Activated naive CD8-positive, alpha-beta T cell treated with anti-CD3 and anti-CD28 coated beads, Interleukin-2, amount 10 ng/mL, durations not matched to agents 7 days and 5 days (primary cell): ENCODE results near the gene SCN1B. TPM values are rescaled to one million over a fixed set of nuclear protein-coding genes. Genes with fewer than 3 reads are reported as not detected.

Source experiments
- ATAC-seq: fragments of 150-1000 bp; cut with Tn5 transposase; one replicate; pipeline ENCODE4 v1.10.0; 2021; ENCODE audit warnings: low read depth, moderate library complexity
- POLR2A ChIA-PET: fragments of 350-600 bp; sonication (Branson Sonifier 250); formaldehyde crosslinking; loops from one replicate; lab custom pipeline; 2021; ENCODE audit warnings: antibody characterized with exemption; lab: Charles Lee
- DNase-seq: peaks from one replicate; pipeline ENCODE4 v3.0.0; 2021
- H3K27ac Mint-ChIP-seq: one replicate; pipeline ENCODE4 v1.8.0; 2022; ENCODE audit warnings: mild to moderate bottlenecking, mixed read lengths
- H3K27me3 Mint-ChIP-seq: one replicate; pipeline ENCODE4 v1.8.0; 2022; ENCODE audit warnings: mild to moderate bottlenecking, moderate library complexity, mixed read lengths
- H3K36me3 Mint-ChIP-seq: one replicate; pipeline ENCODE4 v1.8.0; 2021; ENCODE audit warnings: mild to moderate bottlenecking, mixed read lengths
- H3K4me1 Mint-ChIP-seq: one replicate; pipeline ENCODE4 v1.8.0; 2021; ENCODE audit warnings: mixed read lengths
- H3K4me3 Mint-ChIP-seq: one replicate; pipeline ENCODE4 v1.8.0; 2022; ENCODE audit warnings: mild to moderate bottlenecking, moderate library complexity, mixed read lengths
- H3K9me3 Mint-ChIP-seq: one replicate; pipeline ENCODE4 v1.8.0; 2021; ENCODE audit warnings: mixed read lengths
- total RNA-seq, 2 experiments: library from RNA; stranded (reverse); gene quantifications; one replicate each; pipeline ENCODE4 v1.2.3, GENCODE V29; 2021

SCN1B gene
- total RNA-seq, 2 experiments from 2014 or later = 0.85 to 1.2 TPM

DNA sequence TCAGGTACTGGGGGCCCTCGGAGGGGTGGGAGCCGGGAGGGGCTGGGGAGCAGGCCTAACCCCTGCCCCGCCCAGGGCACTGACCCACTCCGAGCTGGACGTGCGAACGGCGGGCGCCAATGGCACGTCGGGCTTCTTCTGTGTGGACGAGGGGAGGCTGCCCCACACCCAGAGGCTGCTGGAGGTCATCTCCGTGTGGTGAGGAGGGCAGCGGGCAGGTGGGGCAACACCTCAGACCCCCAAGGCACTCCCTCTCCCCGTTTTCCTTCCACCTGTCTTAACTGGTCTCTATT lies 29.5 kb downstream of the SCN1B start:
- Mint-ChIP-seq H3K27ac (no peak overlapping the region), H3K4me3 (no peak overlapping the region), H3K4me1 (no peaks in the 10 kb centered on the region), H3K27me3 (peaks cover 13% of the 10 kb centered on the region), H3K36me3 (no peaks in the 10 kb centered on the region), H3K9me3 (no peaks in the 10 kb centered on the region)
- ATAC-seq (no peak), DNase-seq (no peak)
- POLR2A ChIA-PET = no interaction called here

- no peaks in the 10 kb centered on the region for H3K36me3 Mint-ChIP-seq
- no peak overlapping the region for H3K4me3 Mint-ChIP-seq
- peaks cover 13% of the 10 kb centered on the region for H3K27me3 Mint-ChIP-seq
- POLR2A ChIA-PET = no interaction called here
- no peaks in the 10 kb centered on the region for H3K4me1 Mint-ChIP-seq
- H3K27ac Mint-ChIP-seq = no peak overlapping the region
- ATAC-seq = no peak
- DNase-seq = no peak
- no peaks in the 10 kb centered on the region for H3K9me3 Mint-ChIP-seq
Observed at GRCh38 chr19:35060160-35060855, 30.0 kb downstream of the SCN1B start.

DNA sequence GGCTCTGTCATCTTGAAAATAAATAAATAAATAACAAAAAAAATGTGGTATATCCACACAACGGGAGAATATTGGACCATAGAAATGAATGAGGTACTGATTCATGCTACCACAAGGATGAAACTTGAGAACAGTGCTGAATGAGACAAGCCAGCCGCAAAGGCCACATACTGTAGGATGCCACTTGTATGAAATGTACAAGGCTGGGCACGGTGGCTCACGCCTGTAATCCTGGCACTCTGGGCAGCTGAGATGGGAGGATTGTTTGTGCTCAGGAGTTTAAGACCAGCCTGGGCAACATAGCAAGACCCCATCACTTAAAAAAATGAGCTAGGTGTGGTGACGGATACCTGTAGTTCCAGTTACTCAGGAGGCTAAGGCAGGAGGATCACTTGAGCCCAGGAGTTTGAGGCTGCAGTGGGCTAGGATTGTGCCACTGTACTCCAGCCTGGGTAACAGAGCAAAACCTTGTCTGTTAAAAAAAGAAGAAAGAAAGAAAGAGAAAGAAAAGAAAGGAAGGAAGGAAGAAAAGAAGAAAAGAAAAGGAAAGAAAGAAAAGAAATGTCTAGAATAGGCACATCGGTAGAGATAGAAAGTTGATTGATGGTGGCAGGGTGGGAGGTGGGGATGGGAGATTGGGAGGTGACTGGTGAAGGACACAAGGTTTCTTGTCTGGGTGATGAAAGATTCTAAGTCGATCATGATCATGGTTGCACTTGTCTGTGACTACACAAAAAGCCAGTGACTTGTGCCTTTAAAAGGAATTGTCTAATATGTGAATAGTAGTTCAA lies 31.5 kb downstream of the SCN1B start:
- Mint-ChIP-seq H3K27ac (no peak overlapping the region), H3K27me3 (peaks cover 10% of the 10 kb centered on the region), H3K4me3 (no peak overlapping the region), H3K4me1 (peaks cover 1% of the 10 kb centered on the region), H3K36me3 (no peaks in the 10 kb centered on the region), H3K9me3 (no peaks in the 10 kb centered on the region)
- no peak for DNase-seq
- ATAC-seq = no peak
- POLR2A ChIA-PET = no interaction called here

DNA sequence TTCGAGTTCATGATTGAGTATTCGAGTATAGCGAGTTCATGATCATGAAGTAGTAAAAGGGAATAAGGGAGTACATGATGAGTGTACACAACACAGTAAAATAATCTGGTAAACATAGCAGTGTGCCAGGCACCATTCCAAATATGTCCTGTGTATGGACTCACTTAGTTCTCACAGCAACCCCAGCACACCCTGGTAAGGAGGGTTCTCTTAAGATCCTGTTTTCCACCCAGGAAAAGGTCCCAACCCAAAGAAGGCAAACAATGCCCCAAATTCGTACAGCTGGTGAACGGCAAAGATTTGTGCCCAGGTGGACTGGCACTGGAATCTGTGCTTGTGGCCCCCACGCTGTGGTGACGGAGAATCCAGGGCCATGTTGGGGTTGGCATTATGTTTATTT lies 32.7 kb downstream of the SCN1B start:
- POLR2A ChIA-PET = no interaction called here
- no peak overlapping the region for H3K27ac Mint-ChIP-seq

GRCh38 chr19:35063940-35064818 lies 33.9 kb downstream of the SCN1B start:
- ATAC-seq = no peak

More for the DNA sequence above, 32.7 kb downstream of the SCN1B start:
- H3K36me3 Mint-ChIP-seq = no peaks in the 10 kb centered on the region
- DNase-seq = no peak
- no peak for ATAC-seq
- peaks cover 10% of the 10 kb centered on the region for H3K27me3 Mint-ChIP-seq
- no peaks in the 10 kb centered on the region for H3K9me3 Mint-ChIP-seq
- H3K4me1 Mint-ChIP-seq = peaks cover 5% of the 10 kb centered on the region
- H3K4me3 Mint-ChIP-seq = no peak overlapping the region

DNA sequence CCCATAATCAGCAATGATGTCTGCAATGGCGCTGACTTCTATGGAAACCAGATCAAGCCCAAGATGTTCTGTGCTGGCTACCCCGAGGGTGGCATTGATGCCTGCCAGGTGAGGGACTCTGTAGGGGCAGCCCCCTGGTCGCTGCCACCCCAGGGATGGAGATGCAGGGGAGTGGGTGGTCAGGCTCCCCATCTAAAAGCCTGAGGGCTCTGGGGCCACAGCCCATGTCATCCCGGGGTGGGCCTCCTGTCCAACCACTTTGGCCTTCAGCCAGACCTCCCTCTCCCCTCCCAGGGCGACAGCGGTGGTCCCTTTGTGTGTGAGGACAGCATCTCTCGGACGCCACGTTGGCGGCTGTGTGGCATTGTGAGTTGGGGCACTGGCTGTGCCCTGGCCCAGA lies 35.3 kb downstream of the SCN1B start:
- Mint-ChIP-seq H3K36me3 (no peaks in the 10 kb centered on the region), H3K9me3 (peaks cover 2% of the 10 kb centered on the region), H3K27me3 (peaks cover 10% of the 10 kb centered on the region), H3K27ac (no peak overlapping the region), H3K4me3 (no peak overlapping the region), H3K4me1 (peaks cover 5% of the 10 kb centered on the region)
- ATAC-seq (no peak), DNase-seq (no peak)
- POLR2A ChIA-PET = no interaction called here

More at GRCh38 chr19:35063940-35064818, 33.9 kb downstream of the SCN1B start:
- Mint-ChIP-seq H3K9me3 (no peaks in the 10 kb centered on the region), H3K4me1 (peaks cover 5% of the 10 kb centered on the region), H3K27ac (no peak overlapping the region), H3K36me3 (no peaks in the 10 kb centered on the region), H3K27me3 (peaks cover 10% of the 10 kb centered on the region), H3K4me3 (no peak overlapping the region)
- POLR2A ChIA-PET = no interaction called here
- no peak for DNase-seq

DNA sequence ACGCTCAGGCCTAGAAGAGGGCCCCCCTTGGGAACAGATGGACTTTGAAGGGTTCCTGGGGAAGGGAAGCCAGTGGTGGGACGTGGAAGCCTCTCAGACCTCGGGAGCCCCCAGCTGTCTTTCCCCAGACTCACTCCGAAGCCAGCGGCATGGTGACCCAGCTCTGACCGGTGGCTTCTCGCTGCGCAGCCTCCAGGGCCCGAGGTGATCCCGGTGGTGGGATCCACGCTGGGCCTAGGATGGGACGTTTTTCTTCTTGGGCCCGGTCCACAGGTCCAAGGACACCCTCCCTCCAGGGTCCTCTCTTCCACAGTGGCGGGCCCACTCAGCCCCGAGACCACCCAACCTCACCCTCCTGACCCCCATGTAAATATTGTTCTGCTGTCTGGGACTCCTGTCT lies 35.9 kb downstream of the SCN1B start:
- Mint-ChIP-seq H3K27ac (no peak overlapping the region), H3K4me3 (no peak overlapping the region), H3K4me1 (peaks cover 5% of the 10 kb centered on the region), H3K9me3 (peaks cover 2% of the 10 kb centered on the region), H3K36me3 (no peaks in the 10 kb centered on the region), H3K27me3 (peaks cover 10% of the 10 kb centered on the region)
- ATAC-seq (no peak), DNase-seq (no peak)
- POLR2A ChIA-PET = no interaction called here

- POLR2A ChIA-PET = interaction anchor here (0.6 to 0.7 kb wide), 2 partner anchors 150 to 1382 kb away, joined by 3 to 6 read pairs; no protein-coding TSS in a partner anchor
- H3K4me1 Mint-ChIP-seq = peaks cover 5% of the 10 kb centered on the region
- no peaks in the 10 kb centered on the region for H3K36me3 Mint-ChIP-seq
- peaks cover 2% of the 10 kb centered on the region for H3K9me3 Mint-ChIP-seq
- DNase-seq (peak; percentile 93), ATAC-seq (peak; percentile 94)
- H3K4me3 Mint-ChIP-seq = no peak overlapping the region
- H3K27me3 Mint-ChIP-seq = peaks cover 10% of the 10 kb centered on the region
- peak overlapping the region; percentile 34 for H3K27ac Mint-ChIP-seq
Observed at GRCh38 chr19:35066691-35067563, 36.7 kb downstream of the SCN1B start.

DNA sequence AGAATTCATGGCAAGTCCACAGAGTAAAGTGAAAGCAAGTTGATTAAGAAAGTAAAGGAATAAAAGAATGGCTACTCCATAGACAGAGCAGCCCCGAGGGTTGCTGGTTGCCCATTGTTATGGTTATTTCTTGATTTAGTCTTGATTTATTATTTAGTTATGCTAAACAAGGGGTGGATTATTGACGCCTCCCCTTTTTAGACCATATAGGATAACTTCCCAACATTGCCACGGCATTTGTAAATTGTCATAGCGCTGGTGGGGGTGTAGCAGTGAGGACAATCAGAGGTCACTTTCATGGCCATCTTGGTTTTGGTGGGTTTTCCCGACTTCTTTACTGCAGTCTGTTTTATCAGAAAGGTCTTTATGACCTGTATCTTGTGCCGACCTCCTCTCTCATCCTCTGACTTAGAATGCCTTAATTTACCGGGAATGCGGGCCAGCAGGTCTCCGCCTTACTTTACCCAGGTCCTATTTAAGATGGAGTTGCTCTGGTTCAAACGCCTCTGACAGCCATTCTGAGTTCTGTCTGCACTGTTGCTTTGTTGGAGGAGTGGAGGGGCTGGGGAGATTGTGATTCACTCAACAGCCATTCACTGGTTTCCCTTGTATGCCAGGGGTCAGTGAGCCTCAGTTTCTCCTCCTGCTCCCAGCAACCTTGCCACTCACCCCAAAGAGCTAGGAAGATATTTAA lies 38.8 kb downstream of the SCN1B start:
- Mint-ChIP-seq H3K9me3 (peaks cover 2% of the 10 kb centered on the region), H3K27ac (no peak overlapping the region), H3K4me1 (peaks cover 5% of the 10 kb centered on the region), H3K27me3 (peaks cover 2% of the 10 kb centered on the region), H3K36me3 (no peaks in the 10 kb centered on the region), H3K4me3 (no peak overlapping the region)
- POLR2A ChIA-PET = no interaction called here
- no peak for DNase-seq
- ATAC-seq = no peak

GRCh38 chr19:35069696-35070095 lies 39.4 kb downstream of the SCN1B start:
- ATAC-seq = no peak
- no peaks in the 10 kb centered on the region for H3K27me3 Mint-ChIP-seq
- no peak for DNase-seq
- H3K36me3 Mint-ChIP-seq = no peaks in the 10 kb centered on the region
- no peak overlapping the region for H3K27ac Mint-ChIP-seq
- peaks cover 2% of the 10 kb centered on the region for H3K9me3 Mint-ChIP-seq
- no peak overlapping the region for H3K4me3 Mint-ChIP-seq
- peaks cover 5% of the 10 kb centered on the region for H3K4me1 Mint-ChIP-seq
- POLR2A ChIA-PET = no interaction called here

DNA sequence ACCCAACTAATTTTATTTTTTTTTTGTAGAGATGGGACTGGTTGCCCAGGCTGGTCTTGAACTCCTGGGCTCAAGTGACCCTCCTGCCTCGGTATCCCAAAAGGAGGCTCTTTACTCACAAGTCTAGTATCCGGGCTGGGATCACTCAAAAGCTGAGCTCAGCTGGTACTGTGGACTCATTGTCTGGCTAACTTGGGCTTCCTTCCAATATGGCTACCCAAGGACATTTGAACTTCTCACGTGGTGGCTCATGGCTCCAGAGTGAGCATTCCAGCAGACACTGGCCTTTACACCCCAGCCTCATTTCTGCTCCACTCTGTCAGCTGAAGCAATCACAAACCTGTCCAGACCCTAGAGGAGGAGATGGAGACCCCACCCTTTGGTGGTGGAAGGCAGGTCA lies 40.2 kb downstream of the SCN1B start:
- ATAC-seq (no peak), DNase-seq (no peak)
- Mint-ChIP-seq H3K9me3 (peaks cover 2% of the 10 kb centered on the region), H3K4me1 (peaks cover 5% of the 10 kb centered on the region), H3K36me3 (no peaks in the 10 kb centered on the region), H3K27me3 (no peaks in the 10 kb centered on the region), H3K4me3 (no peak overlapping the region), H3K27ac (no peak overlapping the region)
- POLR2A ChIA-PET = no interaction called here

- Mint-ChIP-seq H3K4me3 (no peak overlapping the region), H3K36me3 (no peaks in the 10 kb centered on the region), H3K27me3 (peaks cover 7% of the 10 kb centered on the region), H3K27ac (no peak overlapping the region), H3K4me1 (peaks cover 2% of the 10 kb centered on the region), H3K9me3 (peaks cover 2% of the 10 kb centered on the region)
- DNase-seq (no peak), ATAC-seq (no peak)
- POLR2A ChIA-PET = no interaction called here
Observed at GRCh38 chr19:35073516-35073915, 43.2 kb downstream of the SCN1B start.
